ENCODE measurements around the gene TXNL4A.
A peak's percentile ranks its signal among the peaks of the same experiment; 100 is the strongest.
"Not testable (repeated sequence)": the region's sequence is repeated elsewhere in the genome, so short reads cannot be mapped to it uniquely, and the experiment has no call there.

TXNL4A gene

GRCh38 chr18:79988451-79989194 lies at the start of gene TXNL4A:
Gene TXNL4A (minus strand): TSS chr18:79988563. CDS start chr18:79988392, 171 bp downstream.
- DNase-seq, result peak; percentile 87

GRCh38 chr18:80037300-80037699 lies 48.9 kb upstream of the TXNL4A start:
- no peak for DNase-seq

GRCh38 chr18:80035997-80036396 lies 47.6 kb upstream of the TXNL4A start:
- DNase-seq, result no peak

- DNase-seq, result no peak
Observed at GRCh38 chr18:80034852-80035406, 46.6 kb upstream of the TXNL4A start.

- peak; percentile 99 for DNase-seq
Observed at GRCh38 chr18:80034068-80034851, 45.9 kb upstream of the TXNL4A start, which contains the start of gene RBFA. Gene RBFA (plus strand): TSS chr18:80034434. CDS start chr18:80034496, 62 bp downstream.

- no peak for DNase-seq
Observed at GRCh38 chr18:80033181-80034067, 45.1 kb upstream of the TXNL4A start.

- no peak for DNase-seq
Observed at GRCh38 chr18:80029690-80030089, 41.3 kb upstream of the TXNL4A start.

GRCh38 chr18:80027719-80028118 lies 39.4 kb upstream of the TXNL4A start:
- DNase-seq, result not testable (repeated sequence)

- no peak for DNase-seq
Observed at GRCh38 chr18:80026363-80026762, 38.0 kb upstream of the TXNL4A start.

- no peak for DNase-seq
Observed at GRCh38 chr18:80023173-80023572, 34.8 kb upstream of the TXNL4A start.

GRCh38 chr18:80022613-80023012 lies 34.2 kb upstream of the TXNL4A start:
- no peak for DNase-seq

GRCh38 chr18:80012714-80013113 lies 24.4 kb upstream of the TXNL4A start:
- no peak for DNase-seq

- not testable (repeated sequence) for DNase-seq
Observed at GRCh38 chr18:80011496-80012137, 23.3 kb upstream of the TXNL4A start.

GRCh38 chr18:80010551-80010906 lies 22.2 kb upstream of the TXNL4A start:
- no peak for DNase-seq

GRCh38 chr18:80009661-80010550 lies 21.5 kb upstream of the TXNL4A start:
- no peak for DNase-seq

GRCh38 chr18:80006724-80007123 lies 18.4 kb upstream of the TXNL4A start:
- no peak for DNase-seq

GRCh38 chr18:80004600-80005342 lies 16.4 kb upstream of the TXNL4A start:
- DNase-seq, result no peak

GRCh38 chr18:80002468-80002867 lies 14.1 kb upstream of the TXNL4A start:
- DNase-seq, result no peak

- DNase-seq, result no peak
Observed at GRCh38 chr18:80000877-80001276, 12.5 kb upstream of the TXNL4A start.

GRCh38 chr18:79999701-80000100 lies 11.3 kb upstream of the TXNL4A start:
- not testable (repeated sequence) for DNase-seq

All from GDM1 (cell line).